Urinary bladder (tissue), 4 donors: ENCODE measurements around the gene MRPL36. TPM values are rescaled to one million over a fixed set of nuclear protein-coding genes. Genes with fewer than 3 reads are reported as not detected.
"Not testable (repeated sequence)": the region's sequence is repeated elsewhere in the genome, so short reads cannot be mapped to it uniquely, and the experiment has no call there.

Experiments
- DNase-seq: peaks from one replicate; pipeline ENCODE4 v3.0.0-alpha.2; 2015; ENCODE audit errors: extremely low spot score
- H3K27ac ChIP-seq: one replicate; pipeline ENCODE4 v1.5.1; 2013; ENCODE audit warnings: low read depth, mild to moderate bottlenecking, moderate library complexity
- H3K36me3 ChIP-seq: one replicate; pipeline ENCODE4 v1.6.1; 2013; ENCODE audit warnings: mild to moderate bottlenecking, moderate library complexity; ENCODE audit not compliant: insufficient read depth
- H3K4me1 ChIP-seq: one replicate; pipeline ENCODE4 v1.6.1; 2013; ENCODE audit warnings: mild to moderate bottlenecking, moderate library complexity; ENCODE audit not compliant: insufficient read depth
- H3K4me3 ChIP-seq: one replicate; pipeline ENCODE4 v1.5.1; 2013; ENCODE audit warnings: low read depth, low read length
- WGBS: extraction: QIAGEN DNeasy Blood & Tissue Kit; methylation state at CpG from one replicate; pipeline ENCODE4 v1.1.7; 2013; 5-methylcytosine and 5-hydroxymethylcytosine counted together
- polyA plus RNA-seq: library from polyadenylated mRNA; stranded (reverse); fragments of 200-250 nt; gene quantifications from one replicate; pipeline ENCODE4 v1.2.3, GENCODE V29; 2013
- total RNA-seq: library from RNA; depleted of rRNA; stranded (reverse); fragments of >200 nt; gene quantifications from one replicate; pipeline ENCODE4 v1.2.3, GENCODE V29; 2014
- donor health status: healthy with polysubstance abuse.
- donor health status: healthy.

MRPL36 gene
- total and polyA plus RNA-seq, 2 donors: 19.9 to 68.6 TPM

GRCh38 chr5:1801222-1801966 lies 1.8 kb upstream of the MRPL36 start, which contains the start of gene NDUFS6:
Gene NDUFS6, plus strand, starts transcription at chr5:1801407. Its CDS starts 11 bp downstream, at chr5:1801418.
- no peak for DNase-seq
- peaks cover 6% of the 10 kb centered on the region for H3K36me3 ChIP-seq
- under 1% methylated on average over 69 of the region's 69 CpGs for WGBS
- H3K27ac ChIP-seq: peak within 1 kb of the TSS; percentile 64
- H3K4me3 ChIP-seq: peak within 1 kb of the TSS; percentile 92
- no peaks in the 10 kb centered on the region for H3K4me1 ChIP-seq

GRCh38 chr5:1800472-1801221 lies 1.0 kb upstream of the MRPL36 start:
- no peak for DNase-seq
- H3K4me3 ChIP-seq: peak overlapping the region; percentile 92
- 6% methylated on average over 28 of the region's 28 CpGs for WGBS
- peaks cover 6% of the 10 kb centered on the region for H3K36me3 ChIP-seq
- H3K27ac ChIP-seq: no peak overlapping the region
- no peaks in the 10 kb centered on the region for H3K4me1 ChIP-seq

GRCh38 chr5:1799110-1799601 lies 481 bp downstream of the MRPL36 start:
- Histone ChIP-seq H3K4me3 (peak overlapping the region; percentile 87), H3K27ac (peak overlapping the region; percentile 69), H3K4me1 (no peaks in the 10 kb centered on the region), H3K36me3 (peaks cover 2% of the 10 kb centered on the region)
- under 1% methylated on average over 35 of the region's 35 CpGs for WGBS
- no peak for DNase-seq

- not testable (repeated sequence) for H3K27ac ChIP-seq, H3K36me3 ChIP-seq, H3K4me1 ChIP-seq, DNase-seq
- 87% methylated on average over 16 of the region's 16 CpGs for WGBS
- peak overlapping the region; percentile 87 for H3K4me3 ChIP-seq
Measured at GRCh38 chr5:1798589-1798988, 1.0 kb downstream of the MRPL36 start.

- 94% methylated on average over 11 of the region's 11 CpGs for WGBS
Measured at GRCh38 chr5:1797855-1798254, 1.8 kb downstream of the MRPL36 start.

GRCh38 chr5:1797103-1797800 lies 2.4 kb downstream of the MRPL36 start:
- H3K36me3 ChIP-seq: no peaks in the 10 kb centered on the region
- 91% methylated on average over 18 of the region's 18 CpGs for WGBS
- H3K4me1 ChIP-seq: no peaks in the 10 kb centered on the region
- no peak for DNase-seq
- no peak overlapping the region for H3K27ac ChIP-seq
- no peak overlapping the region for H3K4me3 ChIP-seq

More at GRCh38 chr5:1797855-1798254, 1.8 kb downstream of the MRPL36 start:
- DNase-seq: no peak
- Histone ChIP-seq H3K27ac (no peak overlapping the region), H3K36me3 (peaks cover 2% of the 10 kb centered on the region), H3K4me1 (no peaks in the 10 kb centered on the region), H3K4me3 (no peak overlapping the region)

- DNase-seq: no peak
- Histone ChIP-seq H3K4me1 (no peaks in the 10 kb centered on the region), H3K4me3 (no peak overlapping the region), H3K36me3 (no peaks in the 10 kb centered on the region), H3K27ac (no peak overlapping the region)
- WGBS: 88% methylated on average over 21 of the region's 21 CpGs
Measured at GRCh38 chr5:1796371-1797102, 3.1 kb downstream of the MRPL36 start.

- no peaks in the 10 kb centered on the region for H3K4me1 ChIP-seq
- no peak overlapping the region for H3K4me3 ChIP-seq
- no peak for DNase-seq
- no peak overlapping the region for H3K27ac ChIP-seq
- WGBS: 86% methylated on average over 8 of the region's 8 CpGs
- H3K36me3 ChIP-seq: no peaks in the 10 kb centered on the region
Measured at GRCh38 chr5:1795931-1796330, 3.7 kb downstream of the MRPL36 start.

GRCh38 chr5:1795506-1795905 lies 4.1 kb downstream of the MRPL36 start:
- Histone ChIP-seq H3K4me1 (no peaks in the 10 kb centered on the region), H3K27ac (no peak overlapping the region), H3K4me3 (no peak overlapping the region), H3K36me3 (no peaks in the 10 kb centered on the region)
- DNase-seq: no peak
- WGBS: 81% methylated on average over 13 of the region's 13 CpGs

GRCh38 chr5:1794901-1795290 lies 4.7 kb downstream of the MRPL36 start:
- H3K4me3 ChIP-seq: no peak overlapping the region
- WGBS: 89% methylated on average over 17 of the region's 17 CpGs
- no peak for DNase-seq
- no peak overlapping the region for H3K27ac ChIP-seq
- H3K4me1 ChIP-seq: no peaks in the 10 kb centered on the region
- no peaks in the 10 kb centered on the region for H3K36me3 ChIP-seq

GRCh38 chr5:1793966-1794900 lies 5.4 kb downstream of the MRPL36 start:
- WGBS: 87% methylated on average over 33 of the region's 33 CpGs
- Histone ChIP-seq H3K4me3 (no peak overlapping the region), H3K27ac (no peak overlapping the region), H3K4me1 (no peaks in the 10 kb centered on the region), H3K36me3 (no peaks in the 10 kb centered on the region)
- no peak for DNase-seq

- no peak overlapping the region for H3K27ac ChIP-seq
- WGBS: 67% methylated on average over 10 of the region's 10 CpGs
- no peaks in the 10 kb centered on the region for H3K36me3 ChIP-seq
- H3K4me1 ChIP-seq: no peaks in the 10 kb centered on the region
- H3K4me3 ChIP-seq: no peak overlapping the region
- no peak for DNase-seq
Measured at GRCh38 chr5:1793301-1793740, 6.3 kb downstream of the MRPL36 start.
